ENCODE results near the gene ADAMTS3.
A peak's percentile ranks its signal among the peaks of the same experiment; 100 is the strongest.

The ADAMTS3 gene

DNA sequence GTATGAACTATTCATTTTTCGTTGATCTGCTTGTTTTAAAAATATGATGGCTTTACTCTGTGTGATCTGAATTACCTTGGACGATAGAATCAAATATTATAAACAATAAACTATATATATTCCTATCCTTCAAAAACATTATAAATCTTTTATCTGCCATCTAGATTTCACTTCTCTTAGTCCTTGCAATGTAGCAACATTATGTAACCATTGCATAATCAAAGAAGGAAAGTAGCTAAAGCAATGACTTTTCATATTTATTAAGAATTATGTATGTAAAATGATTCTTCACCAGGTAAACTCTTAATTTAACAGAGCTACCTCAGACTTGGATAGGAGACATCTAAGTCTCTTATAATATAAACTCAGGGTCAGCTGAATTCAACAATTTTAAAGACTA, 210.5 kb downstream of the ADAMTS3 start:
- TF ChIP-seq, protein P1, sequence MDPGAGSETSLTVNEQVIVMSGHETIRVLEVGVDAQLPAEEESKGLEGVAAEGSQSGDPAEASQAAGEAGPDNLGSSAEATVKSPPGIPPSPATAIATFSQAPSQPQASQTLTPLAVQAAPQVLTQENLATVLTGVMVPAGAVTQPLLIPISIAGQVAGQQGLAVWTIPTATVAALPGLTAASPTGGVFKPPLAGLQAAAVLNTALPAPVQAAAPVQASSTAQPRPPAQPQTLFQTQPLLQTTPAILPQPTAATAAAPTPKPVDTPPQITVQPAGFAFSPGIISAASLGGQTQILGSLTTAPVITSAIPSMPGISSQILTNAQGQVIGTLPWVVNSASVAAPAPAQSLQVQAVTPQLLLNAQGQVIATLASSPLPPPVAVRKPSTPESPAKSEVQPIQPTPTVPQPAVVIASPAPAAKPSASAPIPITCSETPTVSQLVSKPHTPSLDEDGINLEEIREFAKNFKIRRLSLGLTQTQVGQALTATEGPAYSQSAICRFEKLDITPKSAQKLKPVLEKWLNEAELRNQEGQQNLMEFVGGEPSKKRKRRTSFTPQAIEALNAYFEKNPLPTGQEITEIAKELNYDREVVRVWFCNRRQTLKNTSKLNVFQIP (CRISPR knock-in tag; IDR thresholded peaks at IDR 0.05; ENCODE audit: borderline replicate concordance, low read depth), result no peak
- TF ChIP-seq ARNTL (CRISPR knock-in tag; IDR thresholded peaks at IDR 0.05; ENCODE audit: borderline replicate concordance, low read depth) (no peak), BACH2 (CRISPR knock-in tag; IDR thresholded peaks at IDR 0.05; ENCODE audit: borderline replicate concordance) (no peak), ZFP30 (CRISPR knock-in tag; IDR thresholded peaks at IDR 0.05) (no peak), TCF4 (CRISPR knock-in tag; IDR thresholded peaks at IDR 0.05; ENCODE audit: borderline replicate concordance) (no peak), OSR1 (CRISPR knock-in tag; IDR thresholded peaks at IDR 0.05) (no peak), CSDC2 (CRISPR knock-in tag; IDR thresholded peaks at IDR 0.05) (no peak), GLIS3 (CRISPR knock-in tag; IDR thresholded peaks at IDR 0.05) (no peak), RARB (CRISPR knock-in tag; IDR thresholded peaks at IDR 0.05) (no peak), ZNF70 (CRISPR knock-in tag; IDR thresholded peaks at IDR 0.05) (no peak), ESRRG (CRISPR knock-in tag; IDR thresholded peaks at IDR 0.05) (no peak), ISL1 (CRISPR knock-in tag; IDR thresholded peaks at IDR 0.05) (no peak), PPARA (CRISPR knock-in tag; IDR thresholded peaks at IDR 0.05; ENCODE audit: borderline replicate concordance) (no peak)
- TF ChIP-seq, protein P2, sequence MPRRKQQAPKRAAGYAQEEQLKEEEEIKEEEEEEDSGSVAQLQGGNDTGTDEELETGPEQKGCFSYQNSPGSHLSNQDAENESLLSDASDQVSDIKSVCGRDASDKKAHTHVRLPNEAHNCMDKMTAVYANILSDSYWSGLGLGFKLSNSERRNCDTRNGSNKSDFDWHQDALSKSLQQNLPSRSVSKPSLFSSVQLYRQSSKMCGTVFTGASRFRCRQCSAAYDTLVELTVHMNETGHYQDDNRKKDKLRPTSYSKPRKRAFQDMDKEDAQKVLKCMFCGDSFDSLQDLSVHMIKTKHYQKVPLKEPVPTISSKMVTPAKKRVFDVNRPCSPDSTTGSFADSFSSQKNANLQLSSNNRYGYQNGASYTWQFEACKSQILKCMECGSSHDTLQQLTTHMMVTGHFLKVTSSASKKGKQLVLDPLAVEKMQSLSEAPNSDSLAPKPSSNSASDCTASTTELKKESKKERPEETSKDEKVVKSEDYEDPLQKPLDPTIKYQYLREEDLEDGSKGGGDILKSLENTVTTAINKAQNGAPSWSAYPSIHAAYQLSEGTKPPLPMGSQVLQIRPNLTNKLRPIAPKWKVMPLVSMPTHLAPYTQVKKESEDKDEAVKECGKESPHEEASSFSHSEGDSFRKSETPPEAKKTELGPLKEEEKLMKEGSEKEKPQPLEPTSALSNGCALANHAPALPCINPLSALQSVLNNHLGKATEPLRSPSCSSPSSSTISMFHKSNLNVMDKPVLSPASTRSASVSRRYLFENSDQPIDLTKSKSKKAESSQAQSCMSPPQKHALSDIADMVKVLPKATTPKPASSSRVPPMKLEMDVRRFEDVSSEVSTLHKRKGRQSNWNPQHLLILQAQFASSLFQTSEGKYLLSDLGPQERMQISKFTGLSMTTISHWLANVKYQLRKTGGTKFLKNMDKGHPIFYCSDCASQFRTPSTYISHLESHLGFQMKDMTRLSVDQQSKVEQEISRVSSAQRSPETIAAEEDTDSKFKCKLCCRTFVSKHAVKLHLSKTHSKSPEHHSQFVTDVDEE (CRISPR knock-in tag; IDR thresholded peaks at IDR 0.05), result no peak
- TF ChIP-seq, protein P3, sequence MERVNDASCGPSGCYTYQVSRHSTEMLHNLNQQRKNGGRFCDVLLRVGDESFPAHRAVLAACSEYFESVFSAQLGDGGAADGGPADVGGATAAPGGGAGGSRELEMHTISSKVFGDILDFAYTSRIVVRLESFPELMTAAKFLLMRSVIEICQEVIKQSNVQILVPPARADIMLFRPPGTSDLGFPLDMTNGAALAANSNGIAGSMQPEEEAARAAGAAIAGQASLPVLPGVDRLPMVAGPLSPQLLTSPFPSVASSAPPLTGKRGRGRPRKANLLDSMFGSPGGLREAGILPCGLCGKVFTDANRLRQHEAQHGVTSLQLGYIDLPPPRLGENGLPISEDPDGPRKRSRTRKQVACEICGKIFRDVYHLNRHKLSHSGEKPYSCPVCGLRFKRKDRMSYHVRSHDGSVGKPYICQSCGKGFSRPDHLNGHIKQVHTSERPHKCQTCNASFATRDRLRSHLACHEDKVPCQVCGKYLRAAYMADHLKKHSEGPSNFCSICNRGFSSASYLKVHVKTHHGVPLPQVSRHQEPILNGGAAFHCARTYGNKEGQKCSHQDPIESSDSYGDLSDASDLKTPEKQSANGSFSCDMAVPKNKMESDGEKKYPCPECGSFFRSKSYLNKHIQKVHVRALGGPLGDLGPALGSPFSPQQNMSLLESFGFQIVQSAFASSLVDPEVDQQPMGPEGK (CRISPR knock-in tag; IDR thresholded peaks at IDR 0.05; ENCODE audit: borderline replicate concordance), result no peak
- ATAC-seq, result no peak

DNA sequence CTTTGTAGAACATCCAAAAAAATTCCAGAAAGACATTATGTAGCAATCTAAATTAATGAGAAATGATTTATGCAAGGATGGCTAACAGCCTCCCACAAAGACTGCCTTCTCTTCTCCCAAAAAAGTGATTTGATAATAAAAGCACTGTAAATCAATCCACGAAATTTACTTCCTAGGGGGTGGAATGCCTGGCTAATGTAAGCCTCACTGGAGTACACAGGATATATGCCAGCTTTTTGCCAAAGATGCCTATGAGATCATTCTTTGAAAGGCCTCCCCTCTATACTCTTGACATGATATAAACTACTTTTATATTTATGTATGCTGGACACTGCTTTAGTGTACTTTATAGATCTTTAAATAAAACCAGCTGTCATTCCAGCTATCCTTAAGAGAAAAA, 211.1 kb downstream of the ADAMTS3 start:
- peak; percentile 98 for ATAC-seq
- TF ChIP-seq ZFP30 (CRISPR knock-in tag; IDR thresholded peaks at IDR 0.05) (no peak), ESRRG (CRISPR knock-in tag; IDR thresholded peaks at IDR 0.05) (0 out of 2 replicates have a peak, but pooled peaks have one; percentile 8), ZFP3 (CRISPR knock-in tag; IDR thresholded peaks at IDR 0.05) (no peak), ZNF70 (CRISPR knock-in tag; IDR thresholded peaks at IDR 0.05) (no peak), ZNF8 (CRISPR knock-in tag; IDR thresholded peaks at IDR 0.05) (no peak), BACH2 (CRISPR knock-in tag; IDR thresholded peaks at IDR 0.05; ENCODE audit: borderline replicate concordance) (no peak), OSR1 (CRISPR knock-in tag; IDR thresholded peaks at IDR 0.05) (no peak), ARNTL (CRISPR knock-in tag; IDR thresholded peaks at IDR 0.05; ENCODE audit: borderline replicate concordance, low read depth) (no peak), ZNF565 (CRISPR knock-in tag; conservative IDR thresholded peaks at IDR 0.05; ENCODE audit: low read depth) (no peak), CSDC2 (CRISPR knock-in tag; IDR thresholded peaks at IDR 0.05) (no peak), SNAI2 (CRISPR knock-in tag; IDR thresholded peaks at IDR 0.05) (no peak), PPARA (CRISPR knock-in tag; IDR thresholded peaks at IDR 0.05; ENCODE audit: borderline replicate concordance) (no peak), GLIS3 (CRISPR knock-in tag; IDR thresholded peaks at IDR 0.05) (0 out of 2 replicates have a peak, but pooled peaks have one; percentile 72), ZC3H10 (CRISPR knock-in tag; IDR thresholded peaks at IDR 0.05) (no peak), TCF4 (CRISPR knock-in tag; IDR thresholded peaks at IDR 0.05; ENCODE audit: borderline replicate concordance) (no peak), ISL1 (CRISPR knock-in tag; IDR thresholded peaks at IDR 0.05) (peak; percentile 99), RARB (CRISPR knock-in tag; IDR thresholded peaks at IDR 0.05) (no peak; the same call in 1 of the 2 replicates)
- TF ChIP-seq, protein P4, sequence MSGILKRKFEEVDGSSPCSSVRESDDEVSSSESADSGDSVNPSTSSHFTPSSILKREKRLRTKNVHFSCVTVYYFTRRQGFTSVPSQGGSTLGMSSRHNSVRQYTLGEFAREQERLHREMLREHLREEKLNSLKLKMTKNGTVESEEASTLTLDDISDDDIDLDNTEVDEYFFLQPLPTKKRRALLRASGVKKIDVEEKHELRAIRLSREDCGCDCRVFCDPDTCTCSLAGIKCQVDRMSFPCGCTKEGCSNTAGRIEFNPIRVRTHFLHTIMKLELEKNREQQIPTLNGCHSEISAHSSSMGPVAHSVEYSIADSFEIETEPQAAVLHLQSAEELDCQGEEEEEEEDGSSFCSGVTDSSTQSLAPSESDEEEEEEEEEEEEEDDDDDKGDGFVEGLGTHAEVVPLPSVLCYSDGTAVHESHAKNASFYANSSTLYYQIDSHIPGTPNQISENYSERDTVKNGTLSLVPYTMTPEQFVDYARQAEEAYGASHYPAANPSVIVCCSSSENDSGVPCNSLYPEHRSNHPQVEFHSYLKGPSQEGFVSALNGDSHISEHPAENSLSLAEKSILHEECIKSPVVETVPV (CRISPR knock-in tag; IDR thresholded peaks at IDR 0.05), result peak; percentile 60; the same call in 1 of the 2 replicates
- TF ChIP-seq, protein P5, sequence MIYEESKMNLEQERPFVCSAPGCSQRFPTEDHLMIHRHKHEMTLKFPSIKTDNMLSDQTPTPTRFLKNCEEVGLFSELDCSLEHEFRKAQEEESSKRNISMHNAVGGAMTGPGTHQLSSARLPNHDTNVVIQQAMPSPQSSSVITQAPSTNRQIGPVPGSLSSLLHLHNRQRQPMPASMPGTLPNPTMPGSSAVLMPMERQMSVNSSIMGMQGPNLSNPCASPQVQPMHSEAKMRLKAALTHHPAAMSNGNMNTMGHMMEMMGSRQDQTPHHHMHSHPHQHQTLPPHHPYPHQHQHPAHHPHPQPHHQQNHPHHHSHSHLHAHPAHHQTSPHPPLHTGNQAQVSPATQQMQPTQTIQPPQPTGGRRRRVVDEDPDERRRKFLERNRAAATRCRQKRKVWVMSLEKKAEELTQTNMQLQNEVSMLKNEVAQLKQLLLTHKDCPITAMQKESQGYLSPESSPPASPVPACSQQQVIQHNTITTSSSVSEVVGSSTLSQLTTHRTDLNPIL (CRISPR knock-in tag; IDR thresholded peaks at IDR 0.05; ENCODE audit: low read depth), result peak; percentile 96
- TF ChIP-seq, protein P2 (CRISPR knock-in tag; IDR thresholded peaks at IDR 0.05), result peak; percentile 79
- TF ChIP-seq, protein P3 (CRISPR knock-in tag; IDR thresholded peaks at IDR 0.05; ENCODE audit: borderline replicate concordance), result peak; percentile 76; the same call in 1 of the 2 replicates
- TF ChIP-seq, protein P1 (CRISPR knock-in tag; IDR thresholded peaks at IDR 0.05; ENCODE audit: borderline replicate concordance, low read depth), result no peak

Data from SK-N-SH treated with all-trans-retinoic acid at 6 μM for 48 hours (cell line).